Measurements from ENCODE around the gene IL1RN. TPM values are rescaled to one million over a fixed set of nuclear protein-coding genes. Genes with fewer than 3 reads are reported as not detected.

Gene IL1RN
- total RNA-seq, 1 donor from 2014 or later, result not detected

- H3K27me3 Mint-ChIP-seq (ENCODE audit: insufficient read depth, low read depth), result no peaks in the 10 kb centered on the region
- H3K79me2 ChIP-seq (ENCODE audit: low read depth), result no peaks in the 10 kb centered on the region
- TF ChIP-seq CTCF (IDR thresholded peaks at IDR 0.05) (no peak), EZH2phosphoT487 (IDR thresholded peaks at IDR 0.05) (no peak), EZH2 (IDR thresholded peaks at IDR 0.05) (no peak)
- H3K4me1 Mint-ChIP-seq, result no peaks in the 10 kb centered on the region
- no peak overlapping the region for H3K4me3 Mint-ChIP-seq
- H3K27ac Mint-ChIP-seq, result no peak overlapping the region
- H4K20me1 ChIP-seq (ENCODE audit: low read depth), result no peaks in the 10 kb centered on the region
- no peak overlapping the region for H2AFZ ChIP-seq (replicated peaks)
- H3K27me3 ChIP-seq, result no peaks in the 10 kb centered on the region
- H3K9me3 Mint-ChIP-seq, result no peaks in the 10 kb centered on the region
- H3K9ac ChIP-seq, result no peak overlapping the region
- H3K4me2 ChIP-seq, result no peak overlapping the region
- H3F3A ChIP-seq (ENCODE audit: low read depth), result no peaks in the 10 kb centered on the region
- no peak overlapping the region for H3K27ac ChIP-seq
- H3K36me3 Mint-ChIP-seq, result no peaks in the 10 kb centered on the region
- H3K4me3 ChIP-seq, result no peak overlapping the region
- H3K9me3 ChIP-seq (ENCODE audit: low read depth), result no peaks in the 10 kb centered on the region
- no peaks in the 10 kb centered on the region for H3K36me3 ChIP-seq
- H3K4me1 ChIP-seq, result no peaks in the 10 kb centered on the region
- DNase-seq (ENCODE audit: low spot score), result no peak
Observed at GRCh38 chr2:113131352-113132185, 4.2 kb downstream of the IL1RN start.

GRCh38 chr2:113132414-113133021, 5.1 kb downstream of the IL1RN start:
- Histone ChIP-seq H3K27me3 (no peaks in the 10 kb centered on the region), H3K4me3 (no peak overlapping the region), H2AFZ (replicated peaks) (no peak overlapping the region), H3K4me1 (no peaks in the 10 kb centered on the region), H3K27ac (no peak overlapping the region), H3K4me2 (no peak overlapping the region), H3K79me2 (ENCODE audit: low read depth) (no peaks in the 10 kb centered on the region), H3K9me3 (ENCODE audit: low read depth) (no peaks in the 10 kb centered on the region), H3K36me3 (no peaks in the 10 kb centered on the region), H4K20me1 (ENCODE audit: low read depth) (no peaks in the 10 kb centered on the region), H3K9ac (no peak overlapping the region), H3F3A (ENCODE audit: low read depth) (no peaks in the 10 kb centered on the region)
- no peaks in the 10 kb centered on the region for H3K36me3 Mint-ChIP-seq
- no peak overlapping the region for H3K4me3 Mint-ChIP-seq
- H3K27ac Mint-ChIP-seq, result no peak overlapping the region
- no peaks in the 10 kb centered on the region for H3K27me3 Mint-ChIP-seq (ENCODE audit: insufficient read depth, low read depth)
- TF ChIP-seq CTCF (IDR thresholded peaks at IDR 0.05) (no peak), EZH2phosphoT487 (IDR thresholded peaks at IDR 0.05) (no peak), EZH2 (IDR thresholded peaks at IDR 0.05) (no peak)
- H3K9me3 Mint-ChIP-seq, result no peaks in the 10 kb centered on the region
- DNase-seq (ENCODE audit: low spot score), result no peak
- H3K4me1 Mint-ChIP-seq, result peaks cover 5% of the 10 kb centered on the region

GRCh38 chr2:113133704-113134598, 6.6 kb downstream of the IL1RN start:
- no peak for DNase-seq (ENCODE audit: low spot score)
- H3K27me3 ChIP-seq, result no peaks in the 10 kb centered on the region
- no peaks in the 10 kb centered on the region for H3F3A ChIP-seq (ENCODE audit: low read depth)
- no peaks in the 10 kb centered on the region for H4K20me1 ChIP-seq (ENCODE audit: low read depth)
- Mint-ChIP-seq H3K4me1 (peaks cover 13% of the 10 kb centered on the region), H3K4me3 (no peak overlapping the region), H3K27ac (no peak overlapping the region), H3K27me3 (ENCODE audit: insufficient read depth, low read depth) (no peaks in the 10 kb centered on the region), H3K36me3 (no peaks in the 10 kb centered on the region), H3K9me3 (no peaks in the 10 kb centered on the region)
- no peak overlapping the region for H3K27ac ChIP-seq
- no peaks in the 10 kb centered on the region for H3K4me1 ChIP-seq
- no peak overlapping the region for H3K4me2 ChIP-seq
- no peak for TF ChIP-seq EZH2 (IDR thresholded peaks at IDR 0.05)
- no peak for TF ChIP-seq EZH2phosphoT487 (IDR thresholded peaks at IDR 0.05)
- TF ChIP-seq CTCF (IDR thresholded peaks at IDR 0.05), result no peak
- no peaks in the 10 kb centered on the region for H3K79me2 ChIP-seq (ENCODE audit: low read depth)
- no peaks in the 10 kb centered on the region for H3K9me3 ChIP-seq (ENCODE audit: low read depth)
- no peak overlapping the region for H3K4me3 ChIP-seq
- H3K36me3 ChIP-seq, result no peaks in the 10 kb centered on the region
- H2AFZ ChIP-seq (replicated peaks), result no peak overlapping the region
- H3K9ac ChIP-seq, result no peak overlapping the region

All from neural progenitor cell (in vitro differentiated cells).